DOHH2 (cell line): ENCODE measurements around the gene GRIP2.

Experiments used
- EZH2phosphoT487 ChIP-seq: fragments of 200-600 bp; sonication (generic); IDR thresholded peaks from 2 replicates; pipeline ENCODE4 v1.6.1; 2017; ENCODE audit warnings: borderline replicate concordance, mild to moderate bottlenecking, antibody characterized with exemption, low read length, moderate library complexity, mixed read lengths
- TF ChIP-seq, protein P1 (sequence below): fragments of 200-600 bp; sonication (generic); IDR thresholded peaks from one replicate; pipeline ENCODE4 v1.5.1; 2014; ENCODE audit warnings: antibody characterized with exemption, mild to moderate bottlenecking, low read depth, low read length; ENCODE audit not compliant: poor library complexity, severe bottlenecking

DNA sequence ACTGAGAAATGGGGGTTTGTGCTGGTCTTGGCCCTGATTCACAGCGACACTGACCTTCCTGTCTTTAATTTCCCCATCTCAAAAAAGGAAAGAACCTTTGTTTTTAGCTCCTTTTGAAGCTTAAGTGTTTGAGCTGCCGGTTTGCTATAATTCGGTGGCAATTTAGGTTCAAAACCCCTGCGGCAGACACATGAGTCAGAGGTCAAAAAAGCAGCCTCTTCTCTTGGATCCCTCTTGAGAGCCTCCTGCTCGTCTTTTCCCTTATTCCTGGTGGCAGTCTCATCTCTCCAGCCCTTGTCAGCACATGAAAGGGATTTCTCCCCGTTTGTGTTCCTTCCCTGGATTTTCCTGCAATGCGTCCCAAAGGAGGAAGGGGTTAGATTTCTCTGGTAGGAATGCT is 64.5 kb downstream of the GRIP2 start:
- TF ChIP-seq, protein P1, sequence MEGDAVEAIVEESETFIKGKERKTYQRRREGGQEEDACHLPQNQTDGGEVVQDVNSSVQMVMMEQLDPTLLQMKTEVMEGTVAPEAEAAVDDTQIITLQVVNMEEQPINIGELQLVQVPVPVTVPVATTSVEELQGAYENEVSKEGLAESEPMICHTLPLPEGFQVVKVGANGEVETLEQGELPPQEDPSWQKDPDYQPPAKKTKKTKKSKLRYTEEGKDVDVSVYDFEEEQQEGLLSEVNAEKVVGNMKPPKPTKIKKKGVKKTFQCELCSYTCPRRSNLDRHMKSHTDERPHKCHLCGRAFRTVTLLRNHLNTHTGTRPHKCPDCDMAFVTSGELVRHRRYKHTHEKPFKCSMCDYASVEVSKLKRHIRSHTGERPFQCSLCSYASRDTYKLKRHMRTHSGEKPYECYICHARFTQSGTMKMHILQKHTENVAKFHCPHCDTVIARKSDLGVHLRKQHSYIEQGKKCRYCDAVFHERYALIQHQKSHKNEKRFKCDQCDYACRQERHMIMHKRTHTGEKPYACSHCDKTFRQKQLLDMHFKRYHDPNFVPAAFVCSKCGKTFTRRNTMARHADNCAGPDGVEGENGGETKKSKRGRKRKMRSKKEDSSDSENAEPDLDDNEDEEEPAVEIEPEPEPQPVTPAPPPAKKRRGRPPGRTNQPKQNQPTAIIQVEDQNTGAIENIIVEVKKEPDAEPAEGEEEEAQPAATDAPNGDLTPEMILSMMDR = no peak
- no peak for TF ChIP-seq EZH2phosphoT487
